ENCODE data around the gene PPP1R8. TPM values are rescaled to one million over a fixed set of nuclear protein-coding genes. Genes with fewer than 3 reads are reported as not detected.
"Not testable (repeated sequence)": the region's sequence is repeated elsewhere in the genome, so short reads cannot be mapped to it uniquely, and the experiment has no call there.

Gene PPP1R8
- total and polyA plus RNA-seq, 3 experiments from 2014 or later, result 37.5 to 70.0 (median 66.3) TPM

DNA sequence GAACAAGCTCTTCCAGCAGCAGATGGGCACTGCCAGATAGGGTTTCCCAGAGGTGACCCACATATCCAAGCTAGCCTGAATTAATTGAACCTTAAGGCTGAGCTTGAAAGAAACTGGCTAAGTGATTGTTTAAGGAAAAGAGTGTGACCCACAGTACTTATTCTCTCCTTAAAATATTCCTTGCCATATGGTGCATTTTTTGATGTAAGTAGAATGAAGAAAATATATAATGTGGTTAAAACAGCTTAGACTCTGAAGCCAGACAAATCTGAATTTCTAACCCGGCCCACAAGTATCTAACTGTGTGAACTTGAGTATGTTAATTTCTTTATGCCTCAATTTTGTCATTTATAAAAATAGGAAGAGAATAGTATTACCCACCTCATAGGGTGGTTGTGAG is 4.9 kb downstream of the PPP1R8 start:
- Histone ChIP-seq H3K4me3 (ENCODE audit: low read length) (no peak overlapping the region), H3K9me3 (ENCODE audit: low read length) (no peaks in the 10 kb centered on the region), H3K36me3 (ENCODE audit: insufficient read depth, low read length) (peaks cover 16% of the 10 kb centered on the region), H3K4me1 (ENCODE audit: insufficient read depth, low read length) (peaks cover 25% of the 10 kb centered on the region), H3K27ac (ENCODE audit: low read depth, low read length) (no peak overlapping the region), H3K27me3 (ENCODE audit: insufficient read depth, low read length, poor library complexity, severe bottlenecking) (no peaks in the 10 kb centered on the region)
- H3K36me3 Mint-ChIP-seq, result peaks cover 0 to 69% (median 4%) of the 10 kb centered on the region in 3 donors
- CTCF ChIA-PET, result interaction anchor here (1.0 to 1.3 kb wide), 2 partner anchors 99 to 1279 kb away, joined by 3 read pairs; no protein-coding TSS in a partner anchor
- H3K4me3 Mint-ChIP-seq, result peak overlapping the region in 1 of 7 donors; percentile 28
- H3K27me3 Mint-ChIP-seq, result no peaks in the 10 kb centered on the region
- peaks cover 29 to 57% (median 41%) of the 10 kb centered on the region in 3 donors for H3K4me1 Mint-ChIP-seq
- POLR2A ChIA-PET, result no interaction called here
- H3K27ac Mint-ChIP-seq, result peak overlapping the region in 5 of 8 donors; percentile 17 to 79 (median 57)
- DNase-seq, result no peak
- no peaks in the 10 kb centered on the region for H3K9me3 Mint-ChIP-seq

- Histone ChIP-seq H3K36me3 (ENCODE audit: insufficient read depth, low read length) (peaks cover 44% of the 10 kb centered on the region), H3K27me3 (ENCODE audit: insufficient read depth, low read length, poor library complexity, severe bottlenecking) (no peaks in the 10 kb centered on the region), H3K9me3 (ENCODE audit: low read length) (no peaks in the 10 kb centered on the region), H3K27ac (ENCODE audit: low read depth, low read length) (no peak overlapping the region), H3K4me1 (ENCODE audit: insufficient read depth, low read length) (no peaks in the 10 kb centered on the region), H3K4me3 (ENCODE audit: low read length) (no peak overlapping the region)
- no peaks in the 10 kb centered on the region for H3K9me3 Mint-ChIP-seq
- H3K4me3 Mint-ChIP-seq, result no peak overlapping the region
- CTCF ChIA-PET, result interaction anchor here (1.2 to 1.7 kb wide), 2 partner anchors 8 to 130 kb away, joined by 3 to 5 read pairs; no protein-coding TSS in a partner anchor
- H3K27ac Mint-ChIP-seq, result peak overlapping the region in 2 of 8 donors; percentile 11 to 37
- POLR2A ChIA-PET, result no interaction called here
- H3K36me3 Mint-ChIP-seq, result peaks cover 5 to 61% (median 19%) of the 10 kb centered on the region in 3 donors
- H3K27me3 Mint-ChIP-seq, result no peaks in the 10 kb centered on the region
- H3K4me1 Mint-ChIP-seq, result no peaks in the 10 kb centered on the region
- peak in 1 of 5 donors; percentile 15 for DNase-seq
These were observed 19.4 kb downstream of the PPP1R8 start for GRCh38 chr1:27849951-27850350.

- no peaks in the 10 kb centered on the region for H3K9me3 Mint-ChIP-seq
- CTCF ChIA-PET, result no interaction called here
- Histone ChIP-seq H3K27me3 (ENCODE audit: insufficient read depth, low read length, poor library complexity, severe bottlenecking) (no peaks in the 10 kb centered on the region), H3K4me3 (ENCODE audit: low read length) (no peak overlapping the region), H3K4me1 (ENCODE audit: insufficient read depth, low read length) (peaks cover 6% of the 10 kb centered on the region), H3K9me3 (ENCODE audit: low read length) (no peaks in the 10 kb centered on the region), H3K36me3 (ENCODE audit: insufficient read depth, low read length) (peaks cover 13% of the 10 kb centered on the region), H3K27ac (ENCODE audit: low read depth, low read length) (no peak overlapping the region)
- no peak overlapping the region for H3K4me3 Mint-ChIP-seq
- peaks cover 3 to 12% (median 6%) of the 10 kb centered on the region in 3 donors for H3K4me1 Mint-ChIP-seq
- H3K27me3 Mint-ChIP-seq, result no peaks in the 10 kb centered on the region
- peaks cover under 1 to 19% (median 6%) of the 10 kb centered on the region in 3 donors for H3K36me3 Mint-ChIP-seq
- POLR2A ChIA-PET, result no interaction called here
- DNase-seq, result no peak
- H3K27ac Mint-ChIP-seq, result peak overlapping the region in 1 of 8 donors; percentile 73
These were observed 24.5 kb downstream of the PPP1R8 start for GRCh38 chr1:27855085-27855484.

DNA sequence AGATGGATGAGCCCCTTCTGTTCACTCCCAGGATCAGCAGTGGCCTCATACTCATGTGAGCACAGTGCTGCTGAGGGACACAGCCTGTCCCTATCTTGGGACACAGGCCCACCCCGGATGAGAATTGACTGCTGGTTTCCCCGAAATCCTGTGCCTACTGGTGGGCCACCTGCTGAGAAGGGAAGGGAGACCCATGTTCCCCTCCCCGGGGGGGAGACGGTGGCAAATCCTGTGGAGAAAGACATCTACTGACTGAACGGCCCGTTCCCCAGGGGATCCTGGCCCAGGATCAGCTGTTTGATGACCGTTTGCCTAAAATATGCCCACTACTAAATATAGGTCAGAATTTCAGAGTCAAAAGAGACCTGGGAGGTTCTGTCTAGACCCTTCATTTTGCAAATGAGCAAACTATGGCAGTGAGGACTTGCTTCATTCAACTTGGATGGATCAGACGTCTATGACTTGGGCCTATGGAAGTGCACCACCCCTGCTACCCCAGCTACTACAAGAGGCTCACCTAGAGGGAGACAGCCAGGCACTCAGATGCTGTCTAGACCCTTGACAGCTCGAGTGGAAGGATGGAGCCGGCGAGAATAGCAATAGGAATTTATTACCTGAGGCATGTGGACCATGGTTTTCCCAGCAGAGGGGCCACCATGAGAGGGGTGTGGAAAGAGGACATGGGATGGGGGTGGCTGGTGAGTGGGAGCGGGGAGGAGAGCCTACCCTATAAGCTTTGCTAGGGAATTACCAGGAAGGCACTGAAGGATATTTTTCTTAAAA is 26.2 kb downstream of the PPP1R8 start:
- Mint-ChIP-seq H3K9me3 (no peaks in the 10 kb centered on the region), H3K27me3 (no peaks in the 10 kb centered on the region), H3K27ac (no peak overlapping the region), H3K4me3 (no peak overlapping the region), H3K4me1 (peaks cover 3 to 12% (median 6%) of the 10 kb centered on the region in 3 donors), H3K36me3 (peaks cover 0 to 2% (median 0%) of the 10 kb centered on the region in 3 donors)
- no peaks in the 10 kb centered on the region for H3K9me3 ChIP-seq (ENCODE audit: low read length)
- H3K36me3 ChIP-seq (ENCODE audit: insufficient read depth, low read length), result no peaks in the 10 kb centered on the region
- H3K27me3 ChIP-seq (ENCODE audit: insufficient read depth, low read length, poor library complexity, severe bottlenecking), result no peaks in the 10 kb centered on the region
- H3K4me3 ChIP-seq (ENCODE audit: low read length), result no peak overlapping the region
- DNase-seq, result no peak
- no peak overlapping the region for H3K27ac ChIP-seq (ENCODE audit: low read depth, low read length)
- H3K4me1 ChIP-seq (ENCODE audit: insufficient read depth, low read length), result peaks cover 6% of the 10 kb centered on the region
- ChIA-PET POLR2A (interaction anchor here (0.6 kb wide), 1 partner anchor 103 kb away, joined by 5 read pairs; the partner anchor contains the start of gene XKR8), CTCF (interaction anchor here (0.7 to 3.7 kb wide), 10 partner anchors 9 to 603 kb away, joined by 3 to 28 read pairs (median 4); no protein-coding TSS in a partner anchor)

DNA sequence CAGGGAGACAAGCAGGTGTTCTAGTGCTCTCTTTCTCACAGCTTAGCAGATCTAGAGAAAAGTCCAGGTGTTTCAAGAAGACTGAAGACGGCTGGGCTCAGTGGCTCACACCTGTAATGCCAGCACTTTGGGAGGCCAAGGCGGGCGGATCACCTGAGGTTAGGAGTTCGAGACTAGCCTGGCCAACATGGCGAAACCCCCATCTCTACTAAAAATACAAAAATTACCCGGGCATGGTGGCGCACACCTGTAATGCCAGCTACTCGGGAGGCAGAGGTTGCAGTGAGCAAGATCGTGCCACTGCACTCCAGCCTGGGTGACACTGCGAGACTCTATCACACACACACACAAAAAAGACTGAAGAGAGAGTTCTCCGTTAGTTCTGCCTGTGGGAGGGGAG is 27.0 kb downstream of the PPP1R8 start:
- not testable (repeated sequence) for H3K27ac ChIP-seq (ENCODE audit: low read depth, low read length); H3K9me3 ChIP-seq (ENCODE audit: low read length); H3K27me3 ChIP-seq (ENCODE audit: insufficient read depth, low read length, poor library complexity, severe bottlenecking); H3K4me3 Mint-ChIP-seq; H3K36me3 ChIP-seq (ENCODE audit: insufficient read depth, low read length); DNase-seq; H3K9me3 Mint-ChIP-seq; H3K4me1 ChIP-seq (ENCODE audit: insufficient read depth, low read length); H3K27me3 Mint-ChIP-seq; H3K4me3 ChIP-seq (ENCODE audit: low read length); H3K36me3 Mint-ChIP-seq; H3K27ac Mint-ChIP-seq
- ChIA-PET POLR2A (interaction anchor here (0.6 to 0.8 kb wide), 2 partner anchors 34 to 62 kb away, joined by 3 to 4 read pairs; no protein-coding TSS in a partner anchor), CTCF (interaction anchor here (0.6 to 3.7 kb wide), 19 partner anchors 8 to 135 kb away, joined by 3 to 28 read pairs (median 4); partner anchors contain the start of gene XKR8)
- peaks cover 3 to 12% (median 6%) of the 10 kb centered on the region in 3 donors for H3K4me1 Mint-ChIP-seq

DNA sequence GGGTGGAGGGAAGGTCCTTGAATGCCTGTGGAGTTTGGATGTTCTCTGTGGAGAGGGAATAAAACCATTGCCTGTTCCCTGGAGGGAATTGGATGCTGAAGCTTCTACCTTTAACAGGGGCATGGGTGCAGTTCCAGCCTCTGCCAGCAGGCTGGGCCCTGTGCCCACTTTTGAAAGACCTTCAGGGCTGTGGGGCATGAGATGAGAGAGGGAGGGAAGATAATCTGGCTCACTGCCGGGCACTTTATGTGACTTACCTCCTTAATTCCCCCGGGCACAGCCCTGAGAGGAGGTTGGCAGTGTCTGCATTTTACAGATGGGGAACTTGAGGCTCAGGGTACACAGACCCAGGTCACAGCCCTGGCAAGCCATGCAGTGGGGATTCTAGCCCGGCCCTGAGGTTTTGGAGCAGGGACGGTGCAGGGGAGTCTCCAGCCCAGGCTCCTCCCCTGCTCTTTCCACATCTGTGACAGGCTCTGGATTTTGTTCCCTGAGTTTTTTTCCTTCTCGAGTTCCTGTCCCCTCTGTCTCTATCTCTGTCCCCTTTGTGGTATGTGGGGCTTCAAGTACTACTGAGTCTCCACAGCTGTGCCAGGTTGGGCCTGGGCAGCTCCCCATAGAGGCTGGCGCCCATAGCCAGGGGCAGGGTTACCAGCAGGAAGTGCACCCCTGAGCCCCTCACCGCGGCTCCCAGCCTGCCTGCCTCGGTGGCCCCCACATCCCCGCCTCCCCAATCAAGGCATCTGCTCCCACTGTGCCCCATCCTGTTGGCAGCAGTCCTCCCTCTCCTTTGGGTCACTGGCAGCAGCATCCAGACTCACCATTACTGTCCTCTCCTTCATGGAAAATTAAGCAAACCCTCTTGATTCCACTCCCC is 27.7 kb downstream of the PPP1R8 start:
- Histone ChIP-seq H3K9me3 (ENCODE audit: low read length) (no peaks in the 10 kb centered on the region), H3K27ac (ENCODE audit: low read depth, low read length) (no peak overlapping the region), H3K4me3 (ENCODE audit: low read length) (no peak overlapping the region), H3K4me1 (ENCODE audit: insufficient read depth, low read length) (peaks cover 10% of the 10 kb centered on the region), H3K27me3 (ENCODE audit: insufficient read depth, low read length, poor library complexity, severe bottlenecking) (no peaks in the 10 kb centered on the region), H3K36me3 (ENCODE audit: insufficient read depth, low read length) (no peaks in the 10 kb centered on the region)
- no peaks in the 10 kb centered on the region for H3K9me3 Mint-ChIP-seq
- DNase-seq, result peak; percentile 71 to 88 (median 76)
- ChIA-PET POLR2A (interaction anchor here (0.6 to 0.8 kb wide), 2 partner anchors 34 to 61 kb away, joined by 3 to 4 read pairs; no protein-coding TSS in a partner anchor), CTCF (interaction anchor here (0.6 to 3.7 kb wide), 20 partner anchors 9 to 134 kb away, joined by 3 to 28 read pairs (median 4); partner anchors contain the start of gene XKR8)
- H3K4me3 Mint-ChIP-seq, result no peak overlapping the region
- H3K36me3 Mint-ChIP-seq, result no peaks in the 10 kb centered on the region
- no peaks in the 10 kb centered on the region for H3K27me3 Mint-ChIP-seq
- H3K4me1 Mint-ChIP-seq, result peaks cover 6 to 18% (median 8%) of the 10 kb centered on the region in 3 donors
- peak overlapping the region in 2 of 8 donors; percentile 23 to 25 for H3K27ac Mint-ChIP-seq

- no peaks in the 10 kb centered on the region for H3K36me3 Mint-ChIP-seq
- no peaks in the 10 kb centered on the region for H3K36me3 ChIP-seq (ENCODE audit: insufficient read depth, low read length)
- H3K4me3 Mint-ChIP-seq, result no peak overlapping the region
- no peak overlapping the region for H3K4me3 ChIP-seq (ENCODE audit: low read length)
- H3K9me3 ChIP-seq (ENCODE audit: low read length), result no peaks in the 10 kb centered on the region
- no peak overlapping the region for H3K27ac ChIP-seq (ENCODE audit: low read depth, low read length)
- DNase-seq, result no peak
- H3K27me3 Mint-ChIP-seq, result no peaks in the 10 kb centered on the region
- peaks cover 8 to 25% (median 12%) of the 10 kb centered on the region in 3 donors for H3K4me1 Mint-ChIP-seq
- peaks cover 18% of the 10 kb centered on the region for H3K4me1 ChIP-seq (ENCODE audit: insufficient read depth, low read length)
- POLR2A ChIA-PET, result no interaction called here
- H3K27ac Mint-ChIP-seq, result peak overlapping the region in 1 of 8 donors; percentile 23
- H3K9me3 Mint-ChIP-seq, result no peaks in the 10 kb centered on the region
- CTCF ChIA-PET, result interaction anchor here (0.8 to 3.7 kb wide), 3 partner anchors 33 to 121 kb away, joined by 3 to 28 read pairs (median 3); no protein-coding TSS in a partner anchor
- H3K27me3 ChIP-seq (ENCODE audit: insufficient read depth, low read length, poor library complexity, severe bottlenecking), result no peaks in the 10 kb centered on the region
These were observed 28.5 kb downstream of the PPP1R8 start for GRCh38 chr1:27858949-27859576.
